BE2C (cell line): ENCODE measurements around the gene TTI1.

Experiments
- DNase-seq: peaks from one replicate; pipeline ENCODE4 v3.0.0-alpha.2; 2020
- H3K27me3 ChIP-seq: fragments of 250-450 bp; sonication (Bioruptor Pico); 2 replicates; pipeline ENCODE4 v1.5.1; 2020; ENCODE audit warnings: mild to moderate bottlenecking
- H3K36me3 ChIP-seq: fragments of 250-450 bp; sonication (Bioruptor Pico); 2 replicates; pipeline ENCODE4 v1.5.1; 2020; ENCODE audit warnings: mild to moderate bottlenecking
- H3K4me1 ChIP-seq: fragments of 250-450 bp; sonication (Bioruptor Pico); 2 replicates; pipeline ENCODE4 v1.5.1; 2020
- H3K4me3 ChIP-seq: 2 replicates; pipeline ENCODE4 v1.5.1; 2011; ENCODE audit warnings: low read depth, low read length
- H3K9me3 ChIP-seq: fragments of 250-450 bp; sonication (Bioruptor Pico); 2 replicates; pipeline ENCODE4 v1.5.1; 2020
- TF ChIP-seq, protein P1 (sequence below): IDR thresholded peaks from 2 replicates; pipeline ENCODE4 v1.5.1; 2012; ENCODE audit warnings: mild to moderate bottlenecking, low read depth, low read length

Gene TTI1

DNA sequence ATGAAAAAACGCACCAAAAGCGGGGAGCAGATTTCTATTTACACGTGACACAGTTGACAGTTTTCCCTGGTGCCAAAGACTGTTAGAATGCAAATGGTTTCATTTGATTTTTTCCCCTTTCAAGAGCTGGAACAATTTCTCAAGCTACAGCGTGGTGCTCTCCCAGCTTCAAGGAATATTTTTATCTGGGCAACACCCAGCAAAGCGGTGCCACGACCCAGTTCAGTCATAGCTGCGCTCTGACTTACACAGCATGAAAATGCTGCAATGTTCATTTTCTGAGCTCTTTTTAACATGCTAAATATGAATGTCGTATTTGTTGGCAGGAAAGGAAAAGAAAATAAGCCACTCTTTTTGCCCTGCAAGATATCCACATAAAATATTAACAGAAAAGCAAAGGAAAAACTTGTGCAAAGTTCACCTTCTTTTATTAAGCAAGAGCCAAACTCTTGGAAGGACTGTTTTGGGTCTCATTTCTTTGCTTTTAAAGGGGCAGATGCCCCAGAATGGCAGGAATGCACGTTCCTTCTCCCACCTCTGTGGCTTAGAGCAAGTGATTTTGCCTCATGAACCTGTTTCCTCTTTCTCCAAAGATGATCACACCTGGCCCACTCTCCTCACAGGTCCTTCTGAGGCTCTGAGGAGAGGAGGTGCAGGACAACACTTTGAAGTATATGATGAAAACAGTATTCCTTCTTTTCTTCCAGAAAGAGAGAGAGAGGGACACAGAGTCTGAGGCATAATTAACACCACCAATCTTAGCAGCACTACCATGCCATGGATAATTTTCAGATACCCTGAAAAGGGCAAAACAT lies 47.0 kb downstream of the TTI1 start:
- Histone ChIP-seq H3K4me1 (peaks cover 52% of the 10 kb centered on the region), H3K9me3 (peaks cover 4% of the 10 kb centered on the region; the same call in 1 of the 2 replicates), H3K27me3 (no peaks in the 10 kb centered on the region), H3K36me3 (peaks cover 4% of the 10 kb centered on the region), H3K4me3 (no peak overlapping the region)
- TF ChIP-seq, protein P1, sequence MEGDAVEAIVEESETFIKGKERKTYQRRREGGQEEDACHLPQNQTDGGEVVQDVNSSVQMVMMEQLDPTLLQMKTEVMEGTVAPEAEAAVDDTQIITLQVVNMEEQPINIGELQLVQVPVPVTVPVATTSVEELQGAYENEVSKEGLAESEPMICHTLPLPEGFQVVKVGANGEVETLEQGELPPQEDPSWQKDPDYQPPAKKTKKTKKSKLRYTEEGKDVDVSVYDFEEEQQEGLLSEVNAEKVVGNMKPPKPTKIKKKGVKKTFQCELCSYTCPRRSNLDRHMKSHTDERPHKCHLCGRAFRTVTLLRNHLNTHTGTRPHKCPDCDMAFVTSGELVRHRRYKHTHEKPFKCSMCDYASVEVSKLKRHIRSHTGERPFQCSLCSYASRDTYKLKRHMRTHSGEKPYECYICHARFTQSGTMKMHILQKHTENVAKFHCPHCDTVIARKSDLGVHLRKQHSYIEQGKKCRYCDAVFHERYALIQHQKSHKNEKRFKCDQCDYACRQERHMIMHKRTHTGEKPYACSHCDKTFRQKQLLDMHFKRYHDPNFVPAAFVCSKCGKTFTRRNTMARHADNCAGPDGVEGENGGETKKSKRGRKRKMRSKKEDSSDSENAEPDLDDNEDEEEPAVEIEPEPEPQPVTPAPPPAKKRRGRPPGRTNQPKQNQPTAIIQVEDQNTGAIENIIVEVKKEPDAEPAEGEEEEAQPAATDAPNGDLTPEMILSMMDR, result no peak
- DNase-seq, result no peak

DNA sequence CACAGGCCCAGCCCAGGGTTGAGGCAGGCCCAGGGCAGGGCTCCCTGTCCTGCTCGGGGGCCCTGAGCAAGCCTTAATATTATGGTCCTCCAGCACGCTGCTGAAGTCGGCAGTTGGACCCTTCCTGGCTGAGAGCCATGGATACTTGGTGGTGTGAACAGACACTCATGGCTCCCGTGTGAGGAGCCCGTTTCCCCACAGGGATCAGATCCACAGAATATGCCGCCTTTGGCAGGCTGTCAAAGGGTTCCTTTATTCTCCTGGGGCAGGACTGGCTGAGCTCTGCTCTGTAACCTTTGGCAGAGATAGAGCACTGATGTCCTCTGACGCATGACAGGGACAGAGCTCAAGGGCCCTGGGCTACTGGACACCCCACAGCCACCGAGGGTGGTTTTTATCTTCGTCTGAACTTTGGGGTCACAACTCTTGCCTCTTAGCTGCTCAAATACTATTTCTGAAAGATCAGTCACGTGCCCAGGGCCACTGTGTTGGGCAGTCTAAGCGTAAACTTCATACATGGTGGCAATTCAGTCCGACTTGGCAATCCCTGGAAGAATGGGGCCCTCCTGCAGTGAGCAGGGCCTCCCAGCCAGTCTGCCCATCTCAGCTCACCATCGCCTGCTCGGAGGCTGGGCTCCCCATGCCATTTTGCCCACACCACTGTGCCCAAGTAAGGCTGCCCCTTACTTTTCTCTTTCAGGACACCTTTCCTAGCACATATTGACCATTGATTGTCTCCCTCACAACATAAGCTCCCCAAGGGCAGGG lies 49.1 kb downstream of the TTI1 start:
- peaks cover 4% of the 10 kb centered on the region; the same call in 1 of the 2 replicates for H3K9me3 ChIP-seq
- TF ChIP-seq, protein P1, result no peak
- peaks cover 4% of the 10 kb centered on the region for H3K36me3 ChIP-seq
- H3K4me1 ChIP-seq, result peaks cover 39% of the 10 kb centered on the region
- DNase-seq, result peak; percentile 56
- no peak overlapping the region for H3K4me3 ChIP-seq
- H3K27me3 ChIP-seq, result no peaks in the 10 kb centered on the region

DNA sequence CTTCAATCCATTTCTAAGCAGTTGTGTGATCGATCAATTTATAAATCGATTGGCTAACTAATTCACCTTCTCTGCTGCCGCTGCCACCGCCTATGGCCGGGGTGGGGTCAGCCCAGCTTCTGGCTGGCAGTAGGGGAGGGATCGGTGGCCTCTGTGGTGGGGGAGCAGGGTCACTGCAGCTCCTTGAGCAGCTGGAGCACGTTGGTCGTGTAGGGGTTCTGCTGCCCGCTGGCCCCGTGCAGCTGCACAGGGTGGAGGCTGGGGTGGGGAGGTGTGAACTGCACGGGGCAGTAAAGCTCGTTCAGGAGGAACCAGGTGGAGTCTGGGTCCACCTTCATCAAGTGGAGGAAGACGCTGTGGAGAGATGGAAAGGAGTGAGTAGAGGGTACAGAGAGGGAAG lies 50.0 kb downstream of the TTI1 start:
- Histone ChIP-seq H3K4me3 (no peak overlapping the region), H3K36me3 (peaks cover 4% of the 10 kb centered on the region), H3K27me3 (no peaks in the 10 kb centered on the region), H3K9me3 (peaks cover 4% of the 10 kb centered on the region; the same call in 1 of the 2 replicates), H3K4me1 (peaks cover 30% of the 10 kb centered on the region)
- DNase-seq, result no peak
- TF ChIP-seq, protein P1, result no peak

DNA sequence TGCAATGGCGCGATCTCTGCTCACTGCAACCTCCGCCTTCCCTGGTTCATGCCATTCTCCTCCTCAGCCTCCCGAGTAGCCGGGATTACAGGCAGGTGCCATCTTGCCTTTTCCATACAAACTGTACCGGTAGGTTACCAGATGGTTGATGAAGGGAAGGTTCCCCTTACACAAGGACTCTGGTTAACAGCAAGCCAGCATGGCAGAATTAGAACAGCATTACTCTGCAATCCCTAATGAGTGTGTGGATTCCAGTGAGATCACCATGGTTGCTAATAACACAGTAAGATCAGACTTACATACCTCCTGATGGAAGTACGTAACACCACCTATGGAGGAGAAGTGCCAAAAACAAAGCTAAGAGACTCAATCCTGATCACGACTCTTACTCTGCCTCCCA lies 51.7 kb downstream of the TTI1 start:
- TF ChIP-seq, protein P1, result no peak

DNA sequence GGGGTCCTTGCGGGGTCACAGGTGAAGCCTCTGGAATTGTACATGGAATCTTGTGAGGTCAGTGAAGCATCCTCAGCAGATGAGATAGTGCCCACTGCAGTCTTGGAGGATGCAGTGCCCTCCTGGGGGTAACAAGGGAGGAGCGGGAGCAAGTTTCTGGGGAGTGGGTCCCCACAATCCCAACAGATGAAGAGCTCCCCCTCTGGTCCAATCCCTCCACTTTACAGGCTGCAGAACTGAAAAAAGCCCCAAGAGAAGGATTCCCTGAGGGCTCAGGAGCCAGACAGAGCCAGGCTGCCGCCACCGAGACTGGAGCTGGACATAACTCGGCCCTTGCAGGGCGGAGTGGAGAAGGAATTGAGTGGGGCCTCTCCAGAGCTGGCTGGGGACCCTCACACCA lies 52.4 kb downstream of the TTI1 start:
- Histone ChIP-seq H3K9me3 (peaks cover 4% of the 10 kb centered on the region; the same call in 1 of the 2 replicates), H3K4me1 (peaks cover 13% of the 10 kb centered on the region), H3K4me3 (no peak overlapping the region), H3K36me3 (peaks cover 4% of the 10 kb centered on the region), H3K27me3 (no peaks in the 10 kb centered on the region)
- TF ChIP-seq, protein P1, result no peak
- no peak for DNase-seq

More for the DNA sequence above, 51.7 kb downstream of the TTI1 start:
- DNase-seq, result no peak
- peaks cover 4% of the 10 kb centered on the region for H3K36me3 ChIP-seq
- no peaks in the 10 kb centered on the region for H3K27me3 ChIP-seq
- no peak overlapping the region for H3K4me3 ChIP-seq
- H3K4me1 ChIP-seq, result peaks cover 20% of the 10 kb centered on the region
- peaks cover 4% of the 10 kb centered on the region; the same call in 1 of the 2 replicates for H3K9me3 ChIP-seq
